LNCAP (cell line): Measurements from ENCODE around the gene ITSN1.

Experiments used
- CTCF ChIP-seq: fragments of 450-650 bp; IDR thresholded peaks from 2 replicates; pipeline ENCODE4 v1.5.1; 2017; ENCODE audit warnings: mild to moderate bottlenecking

Gene ITSN1

GRCh38 chr21:33831962-33832659 lies 189.8 kb downstream of the ITSN1 start:
- no peak for TF ChIP-seq CTCF

- TF ChIP-seq CTCF, result no peak
Measured at GRCh38 chr21:33834801-33835500, 192.7 kb downstream of the ITSN1 start.

GRCh38 chr21:33835920-33836319 lies 193.6 kb downstream of the ITSN1 start:
- TF ChIP-seq CTCF, result no peak

- no peak for TF ChIP-seq CTCF
Measured at GRCh38 chr21:33836408-33836807, 194.1 kb downstream of the ITSN1 start.

GRCh38 chr21:33839167-33839716 lies 196.9 kb downstream of the ITSN1 start:
- no peak for TF ChIP-seq CTCF

GRCh38 chr21:33839806-33840205 lies 197.5 kb downstream of the ITSN1 start:
- TF ChIP-seq CTCF, result no peak

GRCh38 chr21:33840771-33841170 lies 198.5 kb downstream of the ITSN1 start:
- no peak for TF ChIP-seq CTCF
